CD14-positive monocyte (primary cell): Measurements from ENCODE around the gene CTNND2. TPM values are rescaled to one million over a fixed set of nuclear protein-coding genes. Genes with fewer than 3 reads are reported as not detected.

Source experiments
- DNase-seq, 3 donors: peaks; one replicate each; pipeline ENCODE4 v3.0.0-alpha.2; 2011 to 2022
- H2AFZ ChIP-seq: 2 replicates; pipeline ENCODE4 v1.6.0; 2012; ENCODE audit warnings: mild to moderate bottlenecking, low read depth, low read length, inconsistent platforms; ENCODE audit not compliant: insufficient read depth, poor library complexity, severe bottlenecking
- H3K27ac ChIP-seq, 2 donors: 1 replicate in 1 of 2; 2 replicates in 1 of 2; pipeline ENCODE4 v1.5.1; 2012 to 2013; ENCODE audit warnings: low read length in 2 of 2, control low read depth in 1 of 2, inconsistent platforms in 1 of 2, low read depth in 1 of 2, mild to moderate bottlenecking in 1 of 2
- H3K27me3 ChIP-seq, 2 donors: one replicate each; pipeline versions ENCODE4 v1.6.0 to v1.6.1; 2011 to 2013; ENCODE audit warnings: low read length in 2 of 2; ENCODE audit not compliant: control insufficient read depth in 2 of 2, insufficient read depth in 2 of 2
- H3K36me3 ChIP-seq, 2 donors: replicated peaks in 1 of 2; 1 replicate in 1 of 2; 2 replicates in 1 of 2; pipeline versions ENCODE4 v1.5.1 to v1.6.1; 2012 to 2013; ENCODE audit warnings: low read length in 2 of 2, control low read depth in 1 of 2, inconsistent platforms in 1 of 2, mild to moderate bottlenecking in 1 of 2; ENCODE audit not compliant: insufficient read depth in 2 of 2, control insufficient read depth in 1 of 2
- H3K4me1 ChIP-seq, 2 donors: 1 replicate in 1 of 2; 2 replicates in 1 of 2; pipeline versions ENCODE4 v1.5.1 to v1.6.1; 2012 to 2013; ENCODE audit warnings: low read length in 2 of 2, control low read depth in 1 of 2, inconsistent platforms in 1 of 2, mild to moderate bottlenecking in 1 of 2, moderate library complexity in 1 of 2; ENCODE audit not compliant: insufficient read depth in 2 of 2, control insufficient read depth in 1 of 2
- H3K4me2 ChIP-seq: replicated peaks from 2 replicates; pipeline ENCODE3; 2012; ENCODE audit warnings: low read length, moderate library complexity, mild to moderate bottlenecking; ENCODE audit not compliant: poor library complexity, severe bottlenecking; ENCODE audit errors: extremely low read depth
- H3K4me3 ChIP-seq, 3 experiments: fragments of 200-600 bp in 1 of 3; sonication (generic) in 1 of 3; replicated peaks in 1 of 3; 1 replicate in 2 of 3; 2 replicates in 1 of 3; pipeline ENCODE4 v1.5.1; 2011 to 2013; ENCODE audit warnings: low read length in 3 of 3, mild to moderate bottlenecking in 3 of 3, control low read depth in 2 of 3, low read depth in 2 of 3, inconsistent platforms in 1 of 3, moderate library complexity in 1 of 3
- H3K79me2 ChIP-seq: 2 replicates; pipeline ENCODE4 v1.6.0; 2012; ENCODE audit warnings: mild to moderate bottlenecking, control low read depth, inconsistent platforms, low read length, moderate library complexity; ENCODE audit not compliant: insufficient read depth
- H3K9ac ChIP-seq: 2 replicates; pipeline ENCODE4 v1.6.0; 2017; ENCODE audit warnings: low read length, mild to moderate bottlenecking; ENCODE audit not compliant: insufficient read depth, poor library complexity, severe bottlenecking
- H3K9me3 ChIP-seq, 2 donors: replicated peaks in 1 of 2; 1 replicate in 1 of 2; 2 replicates in 1 of 2; pipeline versions ENCODE4 v1.5.1 to v1.6.1; 2012 to 2013; ENCODE audit warnings: low read length in 2 of 2, control low read depth in 1 of 2; ENCODE audit not compliant: control insufficient read depth in 1 of 2, insufficient read depth in 1 of 2
- H4K20me1 ChIP-seq: 2 replicates; pipeline ENCODE4 v1.6.0; 2012; ENCODE audit warnings: mild to moderate bottlenecking, low read length, control low read depth, moderate library complexity; ENCODE audit not compliant: insufficient read depth
- H3K27ac Mint-ChIP-seq, 7 donors: one replicate each; pipeline ENCODE4 v1.8.0; 2020; ENCODE audit warnings: mild to moderate bottlenecking in 7 of 7, mixed read lengths in 7 of 7, moderate library complexity in 6 of 7, inconsistent platforms in 2 of 7
- H3K27me3 Mint-ChIP-seq, 3 donors: one replicate each; pipeline ENCODE4 v1.8.0; 2021 to 2022; ENCODE audit warnings: low read depth in 3 of 3, mild to moderate bottlenecking in 3 of 3, mixed read lengths in 3 of 3, moderate library complexity in 3 of 3, inconsistent platforms in 1 of 3
- H3K36me3 Mint-ChIP-seq, 2 donors: one replicate each; pipeline ENCODE4 v1.8.0; 2020; ENCODE audit warnings: mixed read lengths in 2 of 2, inconsistent platforms in 1 of 2, mild to moderate bottlenecking in 1 of 2
- H3K4me1 Mint-ChIP-seq: one replicate; pipeline ENCODE4 v1.8.0; 2020; ENCODE audit warnings: mild to moderate bottlenecking, mixed read lengths
- H3K4me3 Mint-ChIP-seq, 2 donors: one replicate each; pipeline ENCODE4 v1.8.0; 2020; ENCODE audit warnings: mild to moderate bottlenecking in 2 of 2, mixed read lengths in 2 of 2, moderate library complexity in 1 of 2
- H3K9me3 Mint-ChIP-seq, 7 donors: one replicate each; pipeline ENCODE4 v1.8.0; 2020 to 2022; ENCODE audit warnings: mixed read lengths in 7 of 7, mild to moderate bottlenecking in 6 of 7, moderate library complexity in 6 of 7, inconsistent platforms in 2 of 7
- WGBS: methylation state at CpG from one replicate; pipeline ENCODE4 v1.1.5; 2013; ENCODE audit warnings: missing lambda C conversion rate; ENCODE audit not compliant: insufficient coverage; 5-methylcytosine and 5-hydroxymethylcytosine counted together
- intact Hi-C, 2 donors: fragments of 100-400 bp; cut with micrococcal nuclease; formaldehyde crosslinking; loops; one replicate each; pipeline versions ENCODE4 v1.15.0 to v1.15.1; 2023
- polyA plus RNA-seq, 3 donors: library from polyadenylated mRNA; depleted of rRNA in 1 of 3; unstranded in 2 of 3; stranded (reverse) in 1 of 3; fragments of 300-500 nt in 2 of 3; fragments of >200 nt in 1 of 3; fragmentation: Illumina TruSeq in 2 of 3; gene quantifications; 1 replicate in 2 of 3; 2 replicates in 1 of 3; pipeline ENCODE4 v1.2.3, GENCODE V29; 2012 to 2021
- TF ChIP-seq, protein P1 (sequence below): fragments of 200-600 bp; IDR thresholded peaks from one replicate; pipeline ENCODE4 v1.8.0; 2022; ENCODE audit warnings: antibody characterized with exemption, mild to moderate bottlenecking

The CTNND2 gene
- polyA plus RNA-seq, 3 donors, result not detected

DNA sequence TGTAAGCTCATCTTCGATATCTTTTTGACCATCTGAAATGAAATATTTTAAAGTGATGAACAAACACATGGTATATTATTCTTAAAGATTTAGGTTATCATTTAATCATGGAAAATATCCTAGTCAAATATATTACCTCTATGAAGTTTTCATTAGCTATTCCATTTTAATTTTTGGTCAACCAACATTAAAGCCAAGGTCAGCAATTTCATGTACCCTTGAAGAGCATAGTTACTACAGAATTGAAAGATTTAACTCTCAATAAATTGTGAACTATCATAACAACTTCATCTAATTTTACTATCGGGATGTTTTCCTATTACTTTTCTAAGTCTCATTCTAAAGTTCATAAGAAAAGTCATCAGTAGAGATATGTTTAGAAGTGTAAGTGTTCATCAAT lies 492.6 kb downstream of the CTNND2 start:
- Histone ChIP-seq H4K20me1 (no peaks in the 10 kb centered on the region), H3K4me2 (no peak overlapping the region), H3K27ac (no peak overlapping the region), H3K4me1 (no peaks in the 10 kb centered on the region), H3K9ac (no peak overlapping the region), H3K4me3 (no peak overlapping the region), H3K27me3 (no peaks in the 10 kb centered on the region), H3K79me2 (no peaks in the 10 kb centered on the region), H3K9me3 (peaks cover 0 to 4% of the 10 kb centered on the region in 2 donors), H2AFZ (no peak overlapping the region), H3K36me3 (no peaks in the 10 kb centered on the region)
- no peak overlapping the region for H3K4me3 Mint-ChIP-seq
- H3K4me1 Mint-ChIP-seq, result no peaks in the 10 kb centered on the region
- no CpG with 5 or more reads among the region's 2 CpGs for WGBS
- no peaks in the 10 kb centered on the region for H3K36me3 Mint-ChIP-seq
- H3K27me3 Mint-ChIP-seq, result peaks cover 0 to 1% (median 0%) of the 10 kb centered on the region in 3 donors
- TF ChIP-seq, protein P1, sequence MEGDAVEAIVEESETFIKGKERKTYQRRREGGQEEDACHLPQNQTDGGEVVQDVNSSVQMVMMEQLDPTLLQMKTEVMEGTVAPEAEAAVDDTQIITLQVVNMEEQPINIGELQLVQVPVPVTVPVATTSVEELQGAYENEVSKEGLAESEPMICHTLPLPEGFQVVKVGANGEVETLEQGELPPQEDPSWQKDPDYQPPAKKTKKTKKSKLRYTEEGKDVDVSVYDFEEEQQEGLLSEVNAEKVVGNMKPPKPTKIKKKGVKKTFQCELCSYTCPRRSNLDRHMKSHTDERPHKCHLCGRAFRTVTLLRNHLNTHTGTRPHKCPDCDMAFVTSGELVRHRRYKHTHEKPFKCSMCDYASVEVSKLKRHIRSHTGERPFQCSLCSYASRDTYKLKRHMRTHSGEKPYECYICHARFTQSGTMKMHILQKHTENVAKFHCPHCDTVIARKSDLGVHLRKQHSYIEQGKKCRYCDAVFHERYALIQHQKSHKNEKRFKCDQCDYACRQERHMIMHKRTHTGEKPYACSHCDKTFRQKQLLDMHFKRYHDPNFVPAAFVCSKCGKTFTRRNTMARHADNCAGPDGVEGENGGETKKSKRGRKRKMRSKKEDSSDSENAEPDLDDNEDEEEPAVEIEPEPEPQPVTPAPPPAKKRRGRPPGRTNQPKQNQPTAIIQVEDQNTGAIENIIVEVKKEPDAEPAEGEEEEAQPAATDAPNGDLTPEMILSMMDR, result no peak
- H3K9me3 Mint-ChIP-seq, result peaks cover 0 to 11% (median 0%) of the 10 kb centered on the region in 7 donors
- DNase-seq, result no peak
- intact Hi-C loops, result no loop called here
- H3K27ac Mint-ChIP-seq, result no peak overlapping the region

DNA sequence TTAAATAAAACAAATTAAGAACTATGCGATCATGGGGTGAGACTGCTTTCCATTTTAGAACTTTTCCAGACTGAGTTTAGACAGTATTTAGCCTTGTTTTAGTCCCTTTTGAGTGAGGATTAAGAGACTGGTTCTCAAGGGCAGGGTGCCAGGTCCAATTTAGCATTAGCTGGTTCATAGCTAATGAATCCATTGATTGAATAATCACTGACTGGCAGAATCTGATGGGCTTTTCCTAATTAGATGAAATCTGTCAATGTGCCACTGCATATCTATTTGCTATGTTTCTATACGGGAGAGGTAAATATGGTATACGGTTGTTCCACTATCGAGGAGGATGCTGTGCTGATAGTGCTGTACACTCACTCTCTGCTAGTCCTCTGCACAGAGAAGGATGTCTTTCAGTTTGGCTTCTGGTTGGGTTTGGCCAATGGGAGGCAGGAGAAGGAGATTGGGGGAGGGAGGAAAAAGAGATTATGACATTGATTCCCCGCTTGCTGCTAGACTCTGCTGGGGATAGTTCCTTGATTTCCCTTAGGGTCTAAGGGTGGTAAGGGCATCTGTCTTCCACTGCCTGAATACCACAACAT lies 496.6 kb downstream of the CTNND2 start:
- Mint-ChIP-seq H3K27me3 (peaks cover 0 to 2% (median 1%) of the 10 kb centered on the region in 3 donors), H3K4me1 (no peaks in the 10 kb centered on the region), H3K4me3 (no peak overlapping the region), H3K36me3 (no peaks in the 10 kb centered on the region), H3K9me3 (peaks cover 0 to 4% (median 2%) of the 10 kb centered on the region in 7 donors), H3K27ac (no peak overlapping the region)
- Histone ChIP-seq H2AFZ (no peak overlapping the region), H3K27me3 (no peaks in the 10 kb centered on the region), H3K36me3 (no peaks in the 10 kb centered on the region), H3K9ac (no peak overlapping the region), H4K20me1 (no peaks in the 10 kb centered on the region), H3K9me3 (no peaks in the 10 kb centered on the region), H3K4me3 (no peak overlapping the region), H3K79me2 (no peaks in the 10 kb centered on the region), H3K4me2 (no peak overlapping the region), H3K4me1 (no peaks in the 10 kb centered on the region), H3K27ac (no peak overlapping the region)
- 100% methylated on average over 2 of the region's 5 CpGs for WGBS
- no peak for DNase-seq
- intact Hi-C loops, result no loop called here
- TF ChIP-seq, protein P1, result no peak
